NCI-H146 treated with DMSO at 0.1 percent for 48 hours (cell line): Measurements from ENCODE around the gene GHITM.
"Not testable (repeated sequence)": the region's sequence is repeated elsewhere in the genome, so short reads cannot be mapped to it uniquely, and the experiment has no call there.

Experiments
- DNase-seq: peaks from one replicate; lab custom pipeline; 2025; ENCODE audit not compliant: unreplicated experiment; lab: John Stamatoyannopoulos, UW

The GHITM gene

GRCh38 chr10:84139126-84140035 lies at the start of gene GHITM:
TSS of gene GHITM (plus strand) at chr10:84139509. CDS start at chr10:84141501, 1,992 bp downstream.
- DNase-seq, result peak; percentile 96

GRCh38 chr10:84095811-84096497 lies 43.4 kb upstream of the GHITM start:
- DNase-seq, result no peak

GRCh38 chr10:84097787-84098353 lies 41.4 kb upstream of the GHITM start:
- no peak for DNase-seq

GRCh38 chr10:84098667-84099066 lies 40.6 kb upstream of the GHITM start:
- DNase-seq, result no peak

GRCh38 chr10:84101042-84101441 lies 38.3 kb upstream of the GHITM start:
- no peak for DNase-seq

GRCh38 chr10:84108797-84109196 lies 30.5 kb upstream of the GHITM start:
- DNase-seq, result no peak

GRCh38 chr10:84109772-84110171 lies 29.5 kb upstream of the GHITM start:
- DNase-seq, result not testable (repeated sequence)

GRCh38 chr10:84113468-84113867 lies 25.8 kb upstream of the GHITM start:
- DNase-seq, result not testable (repeated sequence)

- DNase-seq, result no peak
Measured at GRCh38 chr10:84114088-84114667, 25.1 kb upstream of the GHITM start.

GRCh38 chr10:84117204-84117603 lies 22.1 kb upstream of the GHITM start:
- DNase-seq, result not testable (repeated sequence)

GRCh38 chr10:84117686-84118394 lies 21.5 kb upstream of the GHITM start:
- DNase-seq, result no peak

- no peak for DNase-seq
Measured at GRCh38 chr10:84118395-84119006, 20.8 kb upstream of the GHITM start.

GRCh38 chr10:84123362-84123761 lies 15.9 kb upstream of the GHITM start:
- DNase-seq, result no peak

GRCh38 chr10:84125910-84126784 lies 13.2 kb upstream of the GHITM start:
- DNase-seq, result not testable (repeated sequence)

- no peak for DNase-seq
Measured at GRCh38 chr10:84126785-84127167, 12.5 kb upstream of the GHITM start.

GRCh38 chr10:84135836-84136235 lies 3.5 kb upstream of the GHITM start:
- no peak for DNase-seq

- DNase-seq, result no peak
Measured at GRCh38 chr10:84137811-84138210, 1.5 kb upstream of the GHITM start.

- peak; percentile 30 for DNase-seq
Measured at GRCh38 chr10:84138478-84139125, 707 bp upstream of the GHITM start.

GRCh38 chr10:84140036-84140379 lies 699 bp downstream of the GHITM start:
- DNase-seq, result peak; percentile 20
